GM23248 (cell line): ENCODE data around the gene ACE. TPM values are rescaled to one million over a fixed set of nuclear protein-coding genes. Genes with fewer than 3 reads are reported as not detected.

Experiments
- DNase-seq: peaks from one replicate; pipeline ENCODE4 v3.0.0-alpha.2; 2015
- H2AFZ ChIP-seq: fragments of 200-600 bp; sonication (generic); 2 replicates; pipeline ENCODE4 v1.6.1; 2016; ENCODE audit warnings: antibody characterized with exemption
- H3F3A ChIP-seq: fragments of 200-600 bp; sonication (generic); 2 replicates; pipeline ENCODE4 v1.6.1; 2016; ENCODE audit warnings: mild to moderate bottlenecking, antibody characterized with exemption, mixed run types; ENCODE audit not compliant: insufficient read depth
- H3K27ac ChIP-seq: fragments of 200-600 bp; sonication (generic); 2 replicates; pipeline ENCODE4 v1.5.1; 2016; ENCODE audit warnings: mild to moderate bottlenecking
- H3K27me3 ChIP-seq: fragments of 200-600 bp; sonication (generic); replicated peaks from 2 replicates; pipeline ENCODE4 v1.6.1; 2016; ENCODE audit warnings: mild to moderate bottlenecking; ENCODE audit not compliant: insufficient read depth
- H3K36me3 ChIP-seq: fragments of 200-600 bp; sonication (generic); 2 replicates; pipeline ENCODE4 v1.6.1; 2016; ENCODE audit warnings: low read depth, mild to moderate bottlenecking
- H3K4me1 ChIP-seq: fragments of 200-600 bp; sonication (generic); 2 replicates; pipeline ENCODE4 v1.6.1; 2016; ENCODE audit warnings: mild to moderate bottlenecking; ENCODE audit not compliant: insufficient read depth
- H3K4me2 ChIP-seq: fragments of 200-600 bp; sonication (generic); one replicate; pipeline ENCODE4 v1.6.1; 2016; ENCODE audit warnings: mild to moderate bottlenecking; ENCODE audit not compliant: unreplicated experiment
- H3K4me3 ChIP-seq: fragments of 200-600 bp; sonication (generic); 2 replicates; pipeline ENCODE4 v1.5.1; 2016; ENCODE audit warnings: mild to moderate bottlenecking
- H3K79me2 ChIP-seq: fragments of 200-600 bp; sonication (generic); 2 replicates; pipeline ENCODE4 v1.6.1; 2016; ENCODE audit warnings: mild to moderate bottlenecking; ENCODE audit not compliant: insufficient read depth
- H3K9ac ChIP-seq: fragments of 200-600 bp; sonication (generic); 2 replicates; pipeline ENCODE4 v1.6.1; 2016; ENCODE audit warnings: mild to moderate bottlenecking
- H3K9me2 ChIP-seq: fragments of 200-600 bp; sonication (generic); 2 replicates; pipeline ENCODE4 v1.6.1; 2016; ENCODE audit warnings: mixed run types, mild to moderate bottlenecking, moderate library complexity; ENCODE audit not compliant: insufficient read depth
- H3K9me3 ChIP-seq: fragments of 200-600 bp; sonication (generic); one replicate; pipeline ENCODE4 v1.6.1; 2017; ENCODE audit warnings: low read depth
- H4K20me1 ChIP-seq: fragments of 200-600 bp; sonication (generic); 2 replicates; pipeline ENCODE4 v1.6.0; 2016; ENCODE audit not compliant: insufficient read depth
- EZH2 ChIP-seq: fragments of 200-600 bp; sonication (generic); IDR thresholded peaks from 2 replicates; pipeline ENCODE4 v1.6.1; 2018; ENCODE audit warnings: antibody characterized with exemption, mild to moderate bottlenecking; ENCODE audit not compliant: insufficient read depth, poor library complexity, severe bottlenecking
- EZH2phosphoT487 ChIP-seq: fragments of 200-600 bp; sonication (generic); IDR thresholded peaks from 2 replicates; pipeline ENCODE4 v1.6.1; 2018; ENCODE audit warnings: antibody characterized with exemption, moderate library complexity, mild to moderate bottlenecking, low read depth; ENCODE audit not compliant: insufficient read depth
- WGBS, 2 experiments: methylation state at CpG; one replicate each; pipeline ENCODE4 v1.1.6; 2015 to 2017; ENCODE audit warnings: low lambda C conversion rate in 2 of 2, low coverage in 1 of 2; ENCODE audit errors: missing lambda C conversion rate in 2 of 2; 5-methylcytosine and 5-hydroxymethylcytosine counted together
- in situ Hi-C: fragments of 300-500 bp; cut with MboI; formaldehyde crosslinking; loops from 2 replicates; pipeline ENCODE4 v1.15.0; 2020
- polyA plus RNA-seq: library from polyadenylated mRNA; unstranded; fragments of >200 nt; fragmentation: Nextera tagmentation; extraction: Ambion mirVana; gene quantifications from 2 replicates; pipeline ENCODE4 v1.2.1, GENCODE V29; 2016
- total RNA-seq: library from RNA; depleted of rRNA; stranded (reverse); fragments of >200 nt; shearing (Covaris generic); gene quantifications from 2 replicates; pipeline ENCODE4 v1.2.3, GENCODE V29; 2014

ACE gene
- total and polyA plus RNA-seq, 2 experiments from 2014 or later = 2.2 to 3.4 TPM

DNA sequence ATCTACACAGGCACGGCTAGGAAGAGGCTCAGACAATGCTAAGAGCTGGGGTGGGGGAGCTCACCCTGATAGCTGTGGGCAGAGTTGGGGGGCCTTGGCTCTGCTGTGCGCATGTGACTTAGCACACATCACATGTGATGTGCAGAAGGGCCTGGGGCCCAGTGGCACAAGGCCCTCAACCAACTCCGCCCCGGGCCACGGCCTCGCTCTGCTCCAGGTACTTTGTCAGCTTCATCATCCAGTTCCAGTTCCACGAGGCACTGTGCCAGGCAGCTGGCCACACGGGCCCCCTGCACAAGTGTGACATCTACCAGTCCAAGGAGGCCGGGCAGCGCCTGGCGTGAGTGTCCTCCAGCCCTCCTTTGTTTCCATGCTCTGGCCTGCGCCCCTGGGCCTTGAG lies 19.3 kb downstream of the ACE start:
- Histone ChIP-seq H3F3A (no peaks in the 10 kb centered on the region), H3K9me3 (no peaks in the 10 kb centered on the region), H3K79me2 (no peaks in the 10 kb centered on the region), H3K27ac (no peak overlapping the region), H3K27me3 (no peaks in the 10 kb centered on the region), H3K9ac (no peak overlapping the region), H4K20me1 (no peaks in the 10 kb centered on the region), H3K9me2 (no peaks in the 10 kb centered on the region), H3K4me3 (no peak overlapping the region), H3K4me2 (no peak overlapping the region), H3K36me3 (no peaks in the 10 kb centered on the region), H3K4me1 (peaks cover 11% of the 10 kb centered on the region), H2AFZ (no peak overlapping the region)
- no peak for DNase-seq
- in situ Hi-C loops = no loop called here
- 83 to 84% methylated on average over 12 of the region's 12 CpGs for WGBS, 2 experiments
- TF ChIP-seq EZH2phosphoT487 (no peak), EZH2 (no peak)

DNA sequence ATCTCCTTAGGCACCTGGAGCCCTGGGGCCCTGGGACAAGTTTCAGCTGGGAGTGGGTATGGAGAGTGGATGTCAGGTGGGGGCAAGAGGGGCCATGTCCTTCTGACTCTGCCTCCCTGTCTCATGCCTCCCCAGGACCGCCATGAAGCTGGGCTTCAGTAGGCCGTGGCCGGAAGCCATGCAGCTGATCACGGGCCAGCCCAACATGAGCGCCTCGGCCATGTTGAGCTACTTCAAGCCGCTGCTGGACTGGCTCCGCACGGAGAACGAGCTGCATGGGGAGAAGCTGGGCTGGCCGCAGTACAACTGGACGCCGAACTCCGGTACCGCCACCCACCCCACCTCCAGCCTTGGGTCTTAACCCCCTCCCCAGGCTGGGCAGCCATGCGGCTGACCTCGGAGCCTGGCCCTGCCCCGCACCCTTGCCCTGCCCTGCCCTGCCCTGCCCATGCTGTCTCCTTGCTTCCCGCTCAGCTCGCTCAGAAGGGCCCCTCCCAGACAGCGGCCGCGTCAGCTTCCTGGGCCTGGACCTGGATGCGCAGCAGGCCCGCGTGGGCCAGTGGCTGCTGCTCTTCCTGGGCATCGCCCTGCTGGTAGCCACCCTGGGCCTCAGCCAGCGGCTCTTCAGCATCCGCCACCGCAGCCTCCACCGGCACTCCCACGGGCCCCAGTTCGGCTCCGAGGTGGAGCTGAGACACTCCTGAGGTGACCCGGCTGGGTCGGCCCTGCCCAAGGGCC lies 20.0 kb downstream of the ACE start:
- no peak for DNase-seq
- Histone ChIP-seq H3K27me3 (peaks cover 5% of the 10 kb centered on the region), H3K4me1 (peaks cover 11% of the 10 kb centered on the region), H3K4me2 (no peak overlapping the region), H3K79me2 (no peaks in the 10 kb centered on the region), H3K9me3 (no peaks in the 10 kb centered on the region), H4K20me1 (no peaks in the 10 kb centered on the region), H3F3A (no peaks in the 10 kb centered on the region), H3K4me3 (no peak overlapping the region), H3K36me3 (no peaks in the 10 kb centered on the region), H3K27ac (no peak overlapping the region), H2AFZ (no peak overlapping the region), H3K9ac (no peak overlapping the region), H3K9me2 (no peaks in the 10 kb centered on the region)
- in situ Hi-C loops = no loop called here
- TF ChIP-seq EZH2phosphoT487 = no peak
- no peak for TF ChIP-seq EZH2
- 94% methylated on average over 21 to 35 of the region's 36 CpGs for WGBS, 2 experiments

DNA sequence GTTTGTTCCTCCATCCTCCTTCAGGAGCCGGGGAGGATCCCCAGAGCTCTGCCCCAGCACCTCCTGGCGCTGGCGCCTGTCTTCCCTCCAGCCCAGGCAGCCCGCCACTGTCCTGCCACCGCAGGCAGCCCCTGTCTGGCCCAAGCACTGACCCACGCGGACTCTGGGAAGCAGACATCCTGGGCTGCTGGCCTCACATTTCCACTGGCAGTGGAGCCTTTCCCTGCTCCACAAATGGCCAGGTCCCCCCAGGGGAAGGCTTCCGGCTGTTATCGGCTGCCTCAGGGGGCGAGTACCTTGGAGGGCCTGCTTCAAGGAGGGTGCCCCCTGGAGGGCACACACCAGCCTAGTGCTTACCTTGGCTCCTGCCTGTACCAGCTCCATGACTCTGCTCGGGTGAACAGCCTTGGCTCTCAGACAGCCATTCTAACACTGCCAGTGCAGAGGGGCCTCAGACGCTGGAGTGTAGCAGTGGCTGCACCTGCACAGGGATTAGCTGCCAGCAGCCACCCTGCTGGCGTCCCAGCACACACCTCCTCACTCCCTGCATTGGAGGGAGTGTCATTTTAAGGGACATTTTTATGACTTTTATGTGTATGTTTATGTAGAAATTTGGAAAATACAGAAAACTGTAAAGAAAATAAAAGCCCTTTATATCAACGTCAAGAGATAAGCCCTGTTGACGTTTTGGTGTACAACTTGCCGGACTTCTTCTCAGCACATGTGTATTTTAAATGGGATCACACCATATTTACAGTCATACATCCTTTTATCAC lies 21.0 kb downstream of the ACE start:
- in situ Hi-C loops = no loop called here
- no peak for TF ChIP-seq EZH2phosphoT487
- TF ChIP-seq EZH2 = no peak
- no peaks in the 10 kb centered on the region for H4K20me1 ChIP-seq
- peaks cover 11% of the 10 kb centered on the region for H3K4me1 ChIP-seq
- no peak overlapping the region for H3K9ac ChIP-seq
- H3K9me3 ChIP-seq = no peaks in the 10 kb centered on the region
- no peaks in the 10 kb centered on the region for H3K36me3 ChIP-seq
- no peak overlapping the region for H3K27ac ChIP-seq
- H3K27me3 ChIP-seq = peaks cover 6% of the 10 kb centered on the region
- no peaks in the 10 kb centered on the region for H3K79me2 ChIP-seq
- WGBS, 2 experiments = 75 to 79% methylated on average over 16 of the region's 16 CpGs
- no peak for DNase-seq
- no peak overlapping the region for H3K4me2 ChIP-seq
- no peak overlapping the region for H2AFZ ChIP-seq
- H3K4me3 ChIP-seq = no peak overlapping the region
- H3K9me2 ChIP-seq = no peaks in the 10 kb centered on the region
- no peaks in the 10 kb centered on the region for H3F3A ChIP-seq

DNA sequence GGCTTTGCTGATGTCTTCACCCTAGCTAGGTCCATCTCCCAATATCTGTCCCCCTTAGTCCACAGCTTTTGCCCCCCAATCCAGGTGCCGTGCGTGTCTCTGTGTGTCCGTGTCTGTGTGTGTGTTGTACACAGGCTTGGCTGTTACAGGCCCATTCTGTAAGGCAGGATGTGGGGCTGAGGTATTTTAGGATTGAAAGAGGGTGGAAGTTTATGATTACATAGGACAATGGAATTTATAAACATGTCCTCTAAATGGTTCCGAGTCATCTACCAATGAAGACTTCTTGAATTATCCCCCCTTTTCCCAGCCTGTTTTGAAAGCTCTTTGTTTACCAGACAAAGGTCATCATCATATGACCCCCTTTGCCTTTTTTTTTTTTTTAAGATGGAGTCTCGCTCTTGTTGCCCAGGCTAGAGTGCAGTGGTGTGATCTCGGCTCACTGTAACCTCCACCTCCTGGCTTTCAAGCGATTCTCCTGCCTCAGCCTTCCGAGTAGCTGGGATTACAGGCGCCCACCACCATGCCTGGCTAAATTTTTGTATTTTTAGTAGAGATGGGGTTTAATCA lies 21.9 kb downstream of the ACE start:
- Histone ChIP-seq H3K79me2 (no peaks in the 10 kb centered on the region), H3K9ac (no peak overlapping the region), H3K27ac (no peak overlapping the region), H4K20me1 (no peaks in the 10 kb centered on the region), H3F3A (no peaks in the 10 kb centered on the region), H3K9me2 (no peaks in the 10 kb centered on the region), H3K9me3 (no peaks in the 10 kb centered on the region), H3K4me2 (peak overlapping the region; percentile 30), H2AFZ (0 out of 2 replicates have a peak overlapping the region, but pooled peaks have one; percentile 48), H3K4me1 (peaks cover 11% of the 10 kb centered on the region), H3K36me3 (no peaks in the 10 kb centered on the region), H3K27me3 (peaks cover 11% of the 10 kb centered on the region), H3K4me3 (no peak overlapping the region)
- peak; percentile 63 for DNase-seq
- TF ChIP-seq EZH2phosphoT487 (no peak), EZH2 (no peak)
- in situ Hi-C loops = no loop called here
- 70 to 71% methylated on average over 9 of the region's 9 CpGs for WGBS, 2 experiments
